HG03175 (cell line): ENCODE results near the gene CDH22.
A peak's percentile ranks its signal among the peaks of the same experiment; 100 is the strongest.

Source experiments
- ATAC-seq: cut with Tn5 transposase; IDR thresholded peaks from one replicate; pipeline ENCODE4 v1.9.1; 2021; ENCODE audit warnings: mild to moderate bottlenecking, moderate library complexity; ENCODE audit not compliant: unreplicated experiment

CDH22 gene, protein sequence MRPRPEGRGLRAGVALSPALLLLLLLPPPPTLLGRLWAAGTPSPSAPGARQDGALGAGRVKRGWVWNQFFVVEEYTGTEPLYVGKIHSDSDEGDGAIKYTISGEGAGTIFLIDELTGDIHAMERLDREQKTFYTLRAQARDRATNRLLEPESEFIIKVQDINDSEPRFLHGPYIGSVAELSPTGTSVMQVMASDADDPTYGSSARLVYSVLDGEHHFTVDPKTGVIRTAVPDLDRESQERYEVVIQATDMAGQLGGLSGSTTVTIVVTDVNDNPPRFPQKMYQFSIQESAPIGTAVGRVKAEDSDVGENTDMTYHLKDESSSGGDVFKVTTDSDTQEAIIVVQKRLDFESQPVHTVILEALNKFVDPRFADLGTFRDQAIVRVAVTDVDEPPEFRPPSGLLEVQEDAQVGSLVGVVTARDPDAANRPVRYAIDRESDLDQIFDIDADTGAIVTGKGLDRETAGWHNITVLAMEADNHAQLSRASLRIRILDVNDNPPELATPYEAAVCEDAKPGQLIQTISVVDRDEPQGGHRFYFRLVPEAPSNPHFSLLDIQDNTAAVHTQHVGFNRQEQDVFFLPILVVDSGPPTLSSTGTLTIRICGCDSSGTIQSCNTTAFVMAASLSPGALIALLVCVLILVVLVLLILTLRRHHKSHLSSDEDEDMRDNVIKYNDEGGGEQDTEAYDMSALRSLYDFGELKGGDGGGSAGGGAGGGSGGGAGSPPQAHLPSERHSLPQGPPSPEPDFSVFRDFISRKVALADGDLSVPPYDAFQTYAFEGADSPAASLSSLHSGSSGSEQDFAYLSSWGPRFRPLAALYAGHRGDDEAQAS

DNA sequence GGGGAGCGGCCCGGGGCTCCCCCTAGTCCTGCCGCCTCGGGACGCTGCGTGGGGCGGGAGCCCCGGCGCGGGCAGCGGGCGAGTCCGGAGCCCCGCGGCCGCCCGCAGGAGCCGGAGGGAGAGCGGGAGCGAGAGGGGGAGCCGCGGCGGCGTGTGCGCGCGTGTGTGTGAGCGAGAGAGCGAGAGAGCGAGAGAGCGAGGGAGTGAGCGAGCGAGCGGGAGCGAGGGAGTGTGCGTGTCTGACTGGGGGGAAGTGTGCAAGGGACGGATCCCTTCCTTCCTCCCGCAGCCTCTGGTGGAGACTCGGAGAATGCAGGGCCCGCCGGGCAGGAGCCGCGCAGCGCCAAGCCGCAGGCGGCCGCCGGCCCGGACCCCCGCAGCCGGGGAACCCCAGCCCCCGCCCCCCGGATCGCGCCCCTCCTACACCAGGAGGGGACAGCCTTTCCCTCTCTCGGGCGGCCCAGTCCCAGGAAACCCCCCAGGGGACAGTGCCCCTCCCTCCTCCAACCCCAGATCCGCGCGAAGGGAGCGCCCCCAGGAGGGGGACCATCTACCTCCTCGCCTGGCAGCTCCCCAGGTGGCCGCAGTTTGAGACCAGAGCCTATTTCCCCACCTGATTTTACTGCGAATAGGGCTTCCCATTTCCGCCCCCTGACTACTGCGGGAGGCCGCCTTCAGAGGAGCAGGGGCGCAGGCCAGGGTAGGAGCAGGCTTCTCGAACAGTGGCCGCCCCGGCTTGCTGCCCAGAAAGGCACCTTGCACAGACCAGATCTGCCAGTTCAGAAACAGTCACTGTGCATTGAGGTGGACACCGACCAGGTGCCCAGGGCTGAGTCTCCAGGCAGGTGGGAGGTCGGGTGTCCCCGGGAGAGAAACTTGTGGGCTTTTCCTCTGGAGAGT, at the start of gene CDH22:
TSS of gene CDH22 (minus strand) at position 241 of the 900 bp plus-strand sequence. CDS start 57,204 bp downstream, outside the sequence.
- no peak for ATAC-seq

DNA sequence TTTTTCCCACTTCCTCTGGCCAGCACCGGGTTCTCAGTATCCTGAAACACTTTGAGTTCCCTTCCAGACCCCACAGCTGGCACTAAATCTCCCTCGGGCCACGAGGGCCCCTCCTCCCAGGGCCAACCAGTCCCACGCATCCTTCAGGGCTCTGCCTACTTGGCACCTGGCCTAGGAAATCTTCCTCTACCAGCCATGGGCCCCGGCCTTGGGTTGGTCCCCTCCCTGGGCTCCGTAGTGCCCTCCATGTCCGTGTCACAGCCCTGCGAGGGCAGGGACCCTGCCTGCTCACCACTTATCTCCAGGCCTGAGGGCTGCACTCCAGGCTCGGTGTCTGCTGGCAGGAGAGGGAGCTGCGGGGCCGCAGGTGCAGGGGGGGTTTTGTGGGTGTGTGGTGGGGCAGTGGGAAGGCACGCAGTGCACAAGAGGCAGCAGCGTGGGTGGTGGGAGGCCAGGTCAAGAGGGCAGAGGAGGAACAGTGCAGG, 48.8 kb upstream of the CDH22 start:
- no peak for ATAC-seq

DNA sequence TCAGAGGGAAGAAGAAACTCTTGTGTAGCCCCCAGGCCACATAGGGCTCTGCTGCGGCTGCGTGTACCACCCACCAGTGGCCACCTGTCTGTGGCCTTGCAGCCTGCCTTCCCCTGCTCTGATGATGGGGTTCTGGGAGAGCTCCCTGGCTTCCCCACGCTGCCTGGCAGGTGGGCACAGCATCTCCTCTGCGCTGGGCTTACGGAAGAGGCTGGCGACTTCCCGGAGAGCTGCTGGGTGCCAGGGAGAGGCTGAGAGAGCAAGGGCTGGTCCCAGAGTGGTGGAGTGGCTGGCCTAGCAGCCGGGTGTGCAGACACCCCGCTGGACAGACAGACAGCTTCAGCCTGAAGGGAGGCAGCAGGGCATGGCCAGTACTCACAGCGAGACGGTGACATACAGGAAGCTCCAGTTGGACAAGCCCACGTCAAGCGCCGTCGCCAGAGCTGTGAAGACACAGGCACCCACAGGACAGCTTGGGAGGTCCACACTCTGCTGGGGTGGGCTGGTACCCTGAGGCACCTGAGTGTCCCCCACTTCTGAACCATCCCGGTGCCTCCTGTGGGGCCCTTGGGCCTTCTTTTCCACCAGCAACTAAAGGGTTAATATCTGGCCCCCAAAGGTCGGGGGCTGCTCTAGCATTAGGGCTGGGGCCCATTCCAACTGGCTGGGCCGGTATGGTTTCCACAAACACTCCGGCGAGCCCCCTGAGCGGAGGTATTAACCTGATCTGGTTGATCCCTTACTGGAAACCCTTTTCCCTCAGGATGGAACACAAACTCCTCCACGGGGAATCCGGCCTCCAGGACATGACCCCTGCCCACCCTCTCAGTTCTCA, 48.1 kb upstream of the CDH22 start:
- no peak for ATAC-seq

DNA sequence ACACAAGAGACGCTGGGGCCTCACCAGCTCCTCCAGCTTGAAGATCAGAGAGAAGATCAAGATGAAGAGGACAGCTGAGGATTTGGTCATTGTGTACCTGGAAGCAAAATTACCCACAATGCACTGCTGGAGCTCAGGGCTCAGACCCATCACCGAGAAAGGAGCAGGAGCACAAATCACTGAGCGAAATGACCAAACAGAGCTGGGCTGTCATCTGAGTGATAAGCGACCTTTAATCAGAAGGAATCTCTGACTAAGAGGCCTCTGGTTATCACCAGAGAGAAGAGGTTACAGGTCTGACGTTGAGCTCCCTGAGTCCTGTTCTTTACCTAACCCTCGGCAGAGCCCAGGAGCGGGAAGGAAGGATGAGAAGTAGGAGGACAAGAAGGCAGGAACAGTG, 47.5 kb upstream of the CDH22 start:
- no peak for ATAC-seq

DNA sequence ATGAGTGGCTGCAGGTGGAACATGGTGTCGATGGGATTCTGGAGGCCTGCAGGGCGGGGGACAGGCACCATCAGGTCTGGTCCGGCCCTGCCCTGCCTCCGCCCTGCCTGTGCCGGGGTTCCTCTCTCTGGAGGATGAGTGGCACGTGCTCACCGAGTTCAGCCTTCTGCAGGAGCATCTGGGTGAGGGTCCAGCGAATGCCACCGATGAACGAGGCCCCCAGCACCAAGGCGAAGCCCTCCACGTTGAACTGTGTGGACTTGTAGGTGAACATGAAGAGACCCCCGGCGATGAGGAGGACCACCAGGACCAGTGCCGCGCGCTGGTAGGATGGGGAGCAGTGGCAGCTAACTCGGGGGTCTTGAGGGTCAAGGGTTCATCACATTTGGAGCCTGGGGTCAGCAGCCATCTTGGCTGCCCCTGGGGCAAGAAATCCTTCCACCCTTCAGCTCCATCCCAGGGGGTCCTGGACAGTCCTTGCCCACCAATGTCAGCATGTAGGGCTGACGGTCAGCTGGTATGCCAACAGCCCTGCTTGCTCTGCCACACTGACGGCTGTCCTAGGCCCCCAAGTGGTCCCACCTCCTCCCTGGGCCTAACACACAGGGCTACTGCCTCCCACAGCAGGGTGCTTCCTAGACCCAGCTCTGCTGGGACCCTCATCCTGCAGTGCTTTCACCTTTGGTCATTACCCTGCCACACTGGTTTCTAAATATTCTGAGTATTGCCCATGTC, 46.8 kb upstream of the CDH22 start:
- no peak for ATAC-seq

DNA sequence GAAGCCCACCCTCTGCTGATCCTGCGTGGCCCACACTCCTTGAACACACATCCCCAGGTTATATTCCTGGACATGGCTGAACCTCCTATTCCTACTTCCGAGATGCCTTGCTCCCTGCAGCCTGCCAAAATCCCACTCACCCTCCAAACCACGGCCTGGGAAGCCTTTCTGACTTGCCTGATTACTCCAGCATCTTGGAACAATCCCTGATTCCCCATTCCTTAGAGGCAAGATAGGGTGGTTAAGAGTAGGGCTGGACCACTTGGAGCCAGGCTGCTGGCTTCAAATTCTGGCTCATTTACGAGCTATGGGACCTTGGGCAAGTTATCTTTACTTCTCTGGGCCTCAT, 45.9 kb upstream of the CDH22 start:
- ATAC-seq: no peak

DNA sequence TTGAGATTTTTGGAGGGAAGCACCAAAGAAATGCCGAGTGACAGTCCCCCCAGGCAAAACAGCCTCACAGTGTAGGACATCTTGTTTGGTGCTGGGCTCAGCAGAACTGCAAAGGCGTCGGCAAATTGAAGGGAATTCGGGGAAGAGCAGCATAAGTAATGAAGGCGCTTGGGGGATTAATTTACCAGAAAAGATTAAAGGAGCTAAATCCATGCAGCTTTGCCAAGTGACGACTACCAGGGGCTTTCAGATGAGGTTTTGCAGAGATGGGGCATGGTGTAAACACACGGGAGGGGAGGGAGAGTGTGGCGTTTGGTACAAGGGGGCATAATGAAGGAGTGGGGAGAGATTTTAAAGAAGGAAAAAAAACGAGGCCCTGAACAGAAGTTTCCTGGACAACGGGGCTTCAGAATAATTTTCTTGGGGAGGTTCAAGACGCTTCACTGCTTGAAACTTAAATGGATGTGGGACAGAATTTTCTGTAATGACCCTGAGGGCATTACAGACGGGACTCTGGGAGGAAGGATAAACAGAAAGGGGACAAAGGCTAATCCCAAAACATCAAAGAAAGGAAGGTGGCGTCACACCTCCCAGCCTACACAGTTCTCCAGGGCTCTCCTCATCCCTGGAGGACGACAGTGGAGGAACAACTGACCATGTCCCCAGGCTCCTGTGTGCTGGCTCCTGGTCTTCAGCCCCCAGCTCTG, 45.4 kb upstream of the CDH22 start:
- ATAC-seq: no peak

DNA sequence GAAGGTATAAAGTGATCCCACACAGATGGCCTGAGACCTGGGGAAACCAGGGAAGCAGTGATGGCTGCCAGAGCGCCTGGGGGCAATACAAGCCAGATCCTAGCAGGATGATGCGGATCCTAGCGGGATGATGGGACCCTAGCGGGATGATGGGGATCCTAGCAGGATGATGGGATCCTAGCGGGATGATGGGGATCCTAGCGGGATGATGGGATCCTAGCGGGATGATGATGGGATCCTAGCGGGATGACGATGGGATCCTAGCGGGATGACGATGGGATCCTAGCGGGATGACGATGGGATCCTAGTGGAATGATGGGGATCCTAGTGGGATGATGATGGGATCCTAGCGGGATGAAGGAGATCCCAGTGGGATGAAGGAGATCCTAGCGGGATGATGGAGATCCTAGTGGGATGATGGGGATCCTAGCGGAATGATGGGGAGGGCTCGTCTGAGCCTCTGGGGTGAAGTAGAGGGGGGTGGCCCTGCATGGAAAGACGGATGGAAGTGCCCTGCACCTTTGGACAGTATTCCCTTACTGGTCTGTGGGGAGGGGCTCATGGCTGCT, 44.2 kb upstream of the CDH22 start:
- ATAC-seq: no peak

DNA sequence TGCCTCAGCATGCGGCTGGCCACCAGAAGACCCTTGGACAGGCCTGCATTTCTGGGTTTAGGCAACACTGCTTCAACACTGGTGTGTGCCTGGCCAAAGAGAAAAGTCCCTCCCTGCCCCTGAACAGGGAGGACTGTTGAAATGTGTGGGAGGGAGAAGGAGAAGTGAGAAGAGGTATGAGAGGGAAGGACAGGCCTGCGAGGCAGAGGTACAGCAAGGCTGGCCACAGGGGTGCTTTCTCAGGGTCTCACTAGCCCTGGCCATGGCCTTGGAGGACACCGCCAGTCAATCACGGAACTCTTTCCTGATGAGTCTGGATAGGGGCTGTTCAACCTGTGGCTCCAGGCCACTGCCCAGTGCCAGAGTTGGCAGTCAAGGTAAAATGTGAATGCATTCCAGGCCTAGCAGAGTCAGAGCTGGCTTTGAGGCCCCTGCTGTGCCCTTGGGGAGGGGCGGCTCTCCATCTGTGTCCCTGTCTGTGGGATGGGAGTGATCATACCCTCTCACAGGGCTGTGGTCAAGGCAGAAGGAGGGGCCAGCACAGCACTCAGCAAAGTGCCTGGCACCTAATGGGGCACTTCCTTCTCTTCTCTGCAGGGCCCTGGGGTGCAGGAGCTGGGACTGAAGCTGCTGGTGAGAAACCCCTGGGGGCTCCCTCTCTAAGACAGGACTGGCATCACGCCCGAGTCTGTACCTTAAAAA, 43.2 kb upstream of the CDH22 start:
- no peak for ATAC-seq

DNA sequence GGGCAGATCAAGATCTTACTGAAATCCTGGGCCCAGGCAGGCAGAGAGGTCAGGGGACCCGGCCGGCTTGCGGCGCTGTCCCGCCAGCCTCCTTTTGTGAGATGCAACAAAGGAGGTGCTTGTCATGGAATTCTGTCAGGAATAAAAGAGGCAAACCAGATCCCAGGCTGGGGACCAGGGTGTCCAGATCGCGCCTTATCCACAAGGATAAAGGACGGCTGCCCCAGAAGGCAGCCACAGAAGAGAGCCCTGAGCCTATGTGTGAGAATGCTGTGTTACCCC, 42.6 kb upstream of the CDH22 start:
- no peak for ATAC-seq

DNA sequence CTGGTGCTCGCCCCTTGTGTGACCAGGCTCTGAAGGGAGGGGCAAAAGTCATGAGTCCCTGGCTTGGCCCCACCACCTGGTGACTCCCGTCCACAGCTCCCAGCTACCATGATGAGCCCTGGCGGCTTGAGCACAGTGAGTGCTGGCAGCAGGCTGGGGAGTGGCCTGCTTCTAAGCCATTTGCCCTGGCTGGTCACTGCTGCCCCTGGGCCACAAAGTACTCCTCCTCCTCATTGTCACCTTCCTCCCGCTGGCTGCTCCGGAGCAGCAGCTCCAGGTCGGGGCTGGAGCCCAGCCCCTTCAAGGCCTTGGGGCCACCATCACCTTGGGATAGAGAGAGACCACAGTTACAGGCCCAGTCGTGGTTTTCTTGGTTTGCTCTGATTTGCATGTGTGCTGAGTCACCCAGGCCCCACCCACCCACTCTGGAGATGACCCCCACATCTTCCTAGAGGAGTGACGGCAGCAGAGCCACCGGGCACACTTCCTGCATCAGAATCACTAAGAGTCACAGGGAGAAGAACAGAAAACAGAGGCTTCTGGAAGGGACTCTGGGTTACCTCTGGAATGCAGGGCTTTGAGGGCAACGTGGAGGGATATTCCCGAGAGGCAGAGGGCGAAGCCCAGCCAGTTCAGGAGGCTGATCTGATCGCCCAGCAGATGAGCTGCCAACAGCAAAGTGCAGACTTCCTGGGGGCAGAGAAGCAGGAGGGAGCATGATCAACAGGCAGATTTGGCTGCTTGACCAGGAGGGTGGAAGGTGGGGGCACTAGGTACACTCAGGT, 42.1 kb upstream of the CDH22 start:
- ATAC-seq: peak; percentile 58

DNA sequence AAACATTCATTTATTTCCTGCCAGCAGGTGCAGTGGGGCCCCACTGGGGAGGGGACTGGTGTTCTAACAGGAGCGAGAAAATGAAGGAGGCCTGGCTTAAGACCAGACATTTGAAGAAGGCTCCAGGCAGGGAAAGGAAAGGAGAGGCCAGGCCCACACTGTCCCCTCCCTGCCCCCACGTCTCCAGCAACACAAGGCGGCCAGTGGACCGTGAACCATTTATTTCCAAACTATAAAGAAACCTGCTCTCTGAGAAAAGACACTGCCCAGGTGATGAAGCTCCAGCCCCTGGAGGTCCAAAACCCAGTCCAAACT, 41.4 kb upstream of the CDH22 start:
- no peak for ATAC-seq

DNA sequence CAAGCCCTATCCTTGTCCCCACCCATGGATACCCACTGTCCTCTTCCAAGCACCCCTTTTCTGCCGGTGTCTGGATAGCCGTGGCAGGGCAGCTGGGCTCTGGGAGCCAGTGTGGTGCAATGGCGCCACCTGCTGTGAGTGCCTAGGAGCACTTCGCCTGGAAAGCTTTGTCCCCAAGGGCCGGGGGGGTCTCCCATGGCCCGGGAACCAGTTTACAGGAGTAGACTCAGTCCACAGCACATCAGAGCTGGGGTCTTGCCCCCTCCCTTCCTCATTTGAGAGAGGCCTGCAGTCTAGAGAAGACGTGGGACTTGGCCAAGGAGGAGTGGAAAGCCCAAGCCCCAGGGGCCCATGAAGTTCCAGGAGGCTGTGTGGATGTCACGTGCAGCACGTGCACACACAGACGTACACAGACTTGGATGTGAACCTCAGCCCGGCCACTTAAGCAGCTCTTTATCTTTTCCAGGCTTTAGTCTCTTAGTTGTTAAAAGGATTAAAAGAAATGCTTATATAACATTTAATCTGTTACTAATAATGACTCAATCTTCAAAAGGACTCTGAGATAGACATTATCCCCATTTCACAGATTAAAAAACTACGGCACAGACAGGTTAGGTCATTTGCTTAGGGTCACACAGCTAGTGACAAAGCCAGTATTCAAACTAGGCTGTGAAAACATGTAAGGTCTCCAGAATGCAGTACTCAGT, 40.9 kb upstream of the CDH22 start:
- ATAC-seq: no peak

DNA sequence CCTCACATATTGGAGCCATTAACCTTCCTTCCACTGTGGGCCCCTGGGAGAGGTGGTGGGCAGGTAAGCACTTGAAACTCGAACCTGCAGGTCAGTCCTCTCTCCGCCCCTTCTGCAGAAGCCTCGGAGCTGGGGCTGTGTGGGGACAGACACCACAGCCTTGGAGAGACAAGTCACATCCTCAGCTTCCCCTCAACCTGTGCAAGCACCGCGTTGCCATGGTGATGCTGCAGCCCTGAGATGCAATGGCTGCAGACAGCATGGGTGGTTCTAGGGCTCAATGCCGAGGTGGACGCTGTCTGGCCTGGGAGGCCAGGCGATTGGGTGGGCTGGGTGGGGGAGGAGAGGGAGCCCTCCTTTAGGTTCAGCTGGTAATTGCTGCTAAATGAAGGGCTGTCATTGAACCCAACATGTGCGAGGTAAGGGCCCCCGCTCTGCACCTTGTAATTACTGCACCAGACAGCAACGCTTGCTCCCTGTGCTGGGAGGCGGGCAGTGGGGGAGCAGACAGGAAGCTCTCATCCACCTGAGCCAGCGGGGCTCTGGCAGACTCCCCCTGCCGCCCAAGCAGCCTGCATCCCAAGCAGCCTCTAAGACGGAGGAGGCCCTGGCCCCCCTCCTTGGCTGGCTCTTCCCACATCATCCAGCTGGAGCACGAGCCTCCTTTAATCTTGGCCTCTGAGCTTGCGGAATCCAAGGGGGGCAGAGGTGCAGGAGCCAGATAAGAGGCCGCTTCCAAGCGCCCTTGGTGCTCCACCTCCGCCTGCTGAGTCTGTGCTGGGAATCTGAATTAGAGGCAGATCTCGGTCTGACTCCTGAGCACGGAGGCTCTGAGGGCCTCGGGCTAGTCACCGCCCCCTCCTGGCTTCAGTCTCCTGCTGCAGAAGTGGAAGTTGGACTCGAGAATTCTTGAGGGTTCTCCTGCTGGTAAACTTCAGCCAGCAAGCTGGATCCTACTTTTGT, 39.8 kb upstream of the CDH22 start:
- ATAC-seq: no peak

DNA sequence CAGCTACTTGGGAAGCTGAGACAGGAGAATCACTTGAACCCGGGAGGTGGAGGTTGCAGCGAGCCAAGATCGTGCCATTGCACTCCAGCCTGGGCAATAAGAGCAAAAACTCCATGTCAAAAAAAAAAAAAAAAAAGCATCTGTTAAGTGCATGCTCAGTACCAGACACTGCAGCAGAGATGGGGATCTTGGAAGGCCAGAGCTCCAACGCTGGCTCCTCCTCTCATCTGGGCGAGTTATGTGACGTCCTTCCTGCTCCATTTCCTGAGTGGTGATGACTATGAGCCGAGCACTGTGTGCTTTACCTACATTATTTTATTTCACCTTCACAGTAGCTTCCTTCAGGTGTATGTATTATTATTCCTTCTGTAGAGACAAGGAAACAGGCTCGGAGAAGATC, 38.5 kb upstream of the CDH22 start:
- ATAC-seq: no peak
